Measurements from ENCODE around the gene UTP11.

UTP11 gene

DNA sequence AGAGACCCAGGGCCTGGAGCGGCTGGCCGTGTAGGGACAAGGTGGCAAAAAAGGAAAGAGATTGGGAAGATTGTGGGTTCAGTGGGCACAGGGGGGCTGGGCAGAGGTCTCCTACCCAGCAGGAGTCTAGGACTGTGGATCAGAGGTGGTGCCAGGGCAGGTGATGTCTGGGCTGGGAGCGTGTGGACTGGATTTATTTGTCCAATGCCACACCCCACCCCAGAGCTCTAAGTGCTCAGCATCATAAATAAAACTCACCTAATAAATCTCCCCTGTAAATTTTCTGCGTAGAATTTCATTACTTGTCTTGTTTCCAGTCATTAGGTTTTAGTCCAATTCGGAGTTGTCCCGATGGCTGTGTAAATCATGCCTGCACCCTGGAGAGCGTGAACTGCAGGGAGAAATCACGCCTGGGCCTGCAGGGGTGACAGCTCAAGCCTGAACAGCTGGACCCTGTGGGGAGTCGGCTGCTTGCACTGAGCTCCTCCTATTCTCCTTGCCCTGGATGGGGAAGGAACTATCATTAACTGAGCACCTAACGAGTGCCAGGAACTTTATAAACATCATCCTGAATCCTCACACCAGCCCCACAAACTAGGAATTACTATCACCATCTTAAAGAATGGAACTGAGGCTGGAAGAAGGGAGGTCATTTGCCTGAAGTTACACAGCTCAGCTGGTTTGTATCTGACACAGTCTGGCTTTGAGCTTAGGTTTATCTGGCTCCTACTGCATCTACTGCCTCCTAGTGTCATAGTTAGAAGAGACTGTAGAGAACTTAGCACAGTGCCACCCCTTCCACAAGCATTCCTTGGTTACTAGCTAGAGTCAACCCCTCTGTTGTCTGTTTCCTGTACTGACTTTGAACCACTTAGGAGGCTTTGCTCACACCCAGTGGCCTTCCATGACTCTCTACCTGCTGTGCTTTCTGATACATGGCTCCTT, 59.0 kb downstream of the UTP11 start:
- no peak for DNase-seq (ENCODE audit: low read depth)

DNA sequence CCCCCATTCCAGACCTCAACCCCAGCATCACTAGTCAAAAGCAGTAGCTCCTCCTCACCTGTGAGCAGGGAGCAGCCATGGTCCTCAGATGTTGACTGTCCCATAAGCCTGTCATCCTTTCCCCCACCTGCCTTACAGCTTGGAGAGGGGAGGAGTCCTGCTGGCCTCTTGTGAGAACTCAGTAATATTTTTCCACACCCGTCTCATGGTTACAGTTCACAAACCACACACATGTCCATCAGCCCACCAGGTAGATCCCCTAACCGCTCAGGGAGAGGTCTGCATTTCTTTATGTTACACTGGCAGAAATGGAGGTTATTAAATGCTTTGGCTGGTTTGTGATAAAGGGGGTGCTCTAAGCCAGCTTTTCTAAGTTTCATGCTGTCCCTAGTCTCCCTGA, 60.3 kb downstream of the UTP11 start:
- DNase-seq (ENCODE audit: low read depth) = no peak

DNA sequence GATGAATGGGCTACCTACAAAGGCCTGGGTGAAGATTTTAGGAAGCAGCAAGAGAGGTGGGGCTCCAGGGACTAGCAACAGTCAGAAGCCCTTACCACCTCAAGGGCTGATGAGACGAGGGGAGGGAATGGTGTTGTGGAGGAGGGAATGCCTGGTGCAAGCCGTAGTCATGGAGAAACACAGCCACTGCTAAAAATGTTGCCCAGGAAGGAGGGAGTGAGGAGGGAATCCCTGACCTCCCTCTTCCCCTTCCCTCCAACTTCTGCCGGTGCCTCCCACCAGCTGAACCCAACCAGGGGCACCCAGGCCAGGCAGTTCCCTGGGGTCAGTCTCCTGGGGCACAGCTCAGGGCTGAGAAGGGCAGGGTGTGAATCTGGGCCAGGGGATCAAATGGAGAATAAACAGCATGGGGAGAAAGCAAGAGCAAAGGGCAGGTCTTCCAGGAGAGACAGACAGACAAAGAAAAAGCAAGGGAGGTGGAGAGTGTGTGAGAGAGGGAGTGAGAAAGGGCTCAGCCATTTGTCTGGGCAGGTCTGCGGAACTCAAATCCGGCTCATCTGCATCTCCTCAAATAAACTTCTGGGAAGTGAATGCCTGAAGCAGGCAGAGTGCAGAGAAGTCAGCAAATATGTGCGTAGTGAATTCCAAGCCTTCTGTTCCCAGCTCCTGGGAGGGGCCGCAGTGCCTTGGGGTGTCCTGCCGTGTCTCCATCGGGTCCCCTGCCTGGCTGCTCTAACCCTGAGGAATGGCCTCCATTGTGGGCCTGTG, 61.2 kb downstream of the UTP11 start:
- no peak for DNase-seq (ENCODE audit: low read depth)

DNA sequence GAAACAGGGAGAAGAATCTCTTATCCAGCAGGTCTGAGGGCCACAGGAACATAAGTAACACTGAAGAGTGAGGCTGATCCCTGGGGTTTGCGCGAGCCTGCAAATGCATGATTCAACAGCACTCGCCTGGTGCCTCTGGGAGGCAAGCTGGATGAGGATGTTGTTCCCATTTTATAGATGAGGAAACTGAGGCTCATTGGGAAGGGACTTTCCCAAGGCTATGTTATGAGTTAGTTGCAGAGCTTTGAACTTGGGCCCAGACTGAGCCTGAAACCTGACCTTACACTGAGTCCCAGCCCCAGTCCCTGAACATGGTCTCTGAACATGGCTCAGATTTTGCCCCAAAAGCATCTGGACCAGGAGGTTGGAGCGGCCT, 61.8 kb downstream of the UTP11 start:
- DNase-seq (ENCODE audit: low read depth) = no peak

All from T follicular helper cell (primary cell).